Keratinocyte (primary cell): ENCODE results near the gene KCNJ15. TPM values are rescaled to one million over a fixed set of nuclear protein-coding genes. Genes with fewer than 3 reads are reported as not detected.
A peak's percentile ranks its signal among the peaks of the same experiment; 100 is the strongest.

Experiments used
- DNase-seq: peaks from one replicate; pipeline ENCODE4 v3.0.0-alpha.2; 2011; ENCODE audit warnings: low read depth, missing footprints, low spot score
- FAIRE-seq: peaks from 2 replicates; lab custom pipeline; 2011; peaks lifted over from hg19 to GRCh38; lab: Jason Lieb, UNC
- H2AFZ ChIP-seq: 2 replicates; pipeline ENCODE4 v1.6.0; 2012; ENCODE audit warnings: low read length, control low read depth, inconsistent platforms; ENCODE audit not compliant: control insufficient read depth
- H3K27ac ChIP-seq: 2 replicates; pipeline ENCODE4 v1.5.1; 2011; ENCODE audit warnings: low read length; ENCODE audit not compliant: control insufficient read depth, insufficient read depth
- H3K27me3 ChIP-seq: 3 replicates; pipeline ENCODE4 v1.6.0; 2011; ENCODE audit warnings: low read length; ENCODE audit not compliant: control insufficient read depth, insufficient read depth; ENCODE audit errors: extremely low read depth
- H3K36me3 ChIP-seq, 2 experiments: 2 replicates in 1 of 2; 3 replicates in 1 of 2; pipeline ENCODE4 v1.5.1; 2011; ENCODE audit warnings: low read length in 2 of 2, mild to moderate bottlenecking in 1 of 2; ENCODE audit not compliant: control insufficient read depth in 2 of 2, insufficient read depth in 2 of 2; ENCODE audit errors: extremely low read depth in 1 of 2
- H3K4me1 ChIP-seq: 3 replicates; pipeline ENCODE4 v1.5.1; 2011; ENCODE audit warnings: low read length; ENCODE audit not compliant: control insufficient read depth, insufficient read depth; ENCODE audit errors: extremely low read depth
- H3K4me2 ChIP-seq: 3 replicates; pipeline ENCODE4 v1.6.0; 2011; ENCODE audit warnings: low read depth, low read length; ENCODE audit not compliant: control insufficient read depth, insufficient read depth; ENCODE audit errors: extremely low read depth
- H3K4me3 ChIP-seq, 3 experiments: fragments of 200-600 bp in 1 of 3; sonication (generic) in 1 of 3; 2 replicates in 2 of 3; 3 replicates in 1 of 3; pipeline ENCODE4 v1.5.1; 2011 to 2016; ENCODE audit warnings: low read length in 3 of 3, mild to moderate bottlenecking in 3 of 3, control low read depth in 2 of 3, inconsistent platforms in 1 of 3, low read depth in 1 of 3, mixed read lengths in 1 of 3, mixed run types in 1 of 3, moderate library complexity in 1 of 3; ENCODE audit not compliant: control insufficient read depth in 2 of 3, insufficient read depth in 2 of 3; ENCODE audit errors: extremely low read depth in 1 of 3
- H3K79me2 ChIP-seq: 2 replicates; pipeline ENCODE4 v1.6.0; 2012; ENCODE audit warnings: low read length; ENCODE audit not compliant: control insufficient read depth, insufficient read depth
- H3K9ac ChIP-seq: 3 replicates; pipeline ENCODE4 v1.6.0; 2011; ENCODE audit warnings: low read length; ENCODE audit not compliant: control insufficient read depth, insufficient read depth; ENCODE audit errors: extremely low read depth
- H3K9me1 ChIP-seq: 3 replicates; pipeline ENCODE4 v1.6.0; 2011; ENCODE audit warnings: low read length; ENCODE audit not compliant: control insufficient read depth, insufficient read depth; ENCODE audit errors: extremely low read depth
- H3K9me3 ChIP-seq: 2 replicates; pipeline ENCODE4 v1.5.1; 2012; ENCODE audit warnings: low read depth, low read length; ENCODE audit not compliant: control insufficient read depth
- H4K20me1 ChIP-seq: 3 replicates; pipeline ENCODE4 v1.6.0; 2011; ENCODE audit warnings: low read length; ENCODE audit not compliant: control insufficient read depth, insufficient read depth; ENCODE audit errors: extremely low read depth
- EZH2 ChIP-seq: IDR thresholded peaks from one replicate; pipeline ENCODE4 v1.6.1; 2012; ENCODE audit warnings: inconsistent platforms, mild to moderate bottlenecking, low read length, moderate library complexity
- dilution Hi-C: fragments of 300-500 bp; cut with MboI; formaldehyde crosslinking; loops from one replicate; pipeline ENCODE4 v1.7.0; 2020; ENCODE audit warnings: low sequenced_read_pairs; ENCODE audit not compliant: extremely low pct_ligation_motif_present
- polyA plus RNA-seq, 5 experiments: library from polyadenylated mRNA; depleted of rRNA in 3 of 5; stranded (reverse) in 3 of 5; stranded (forward) in 1 of 5; unstranded in 1 of 5; fragments of >200 nt; gene quantifications; 1 replicate in 1 of 5; 2 replicates in 3 of 5; 3 replicates in 1 of 5; pipeline versions ENCODE4 v1.2.1 to v1.2.3, GENCODE V29; 2011 to 2012; ENCODE audit warnings: missing spikeins in 2 of 5, low read depth in 1 of 5, low replicate concordance in 1 of 5
- TF ChIP-seq, protein P1 (sequence below), 3 experiments: IDR thresholded peaks in 1 of 3; conservative IDR thresholded peaks in 1 of 3; optimal IDR thresholded peaks in 1 of 3; 2 replicates in 2 of 3; 3 replicates in 1 of 3; pipeline versions ENCODE3 to v1.5.1; 2011; ENCODE audit warnings: low read length in 3 of 3, mild to moderate bottlenecking in 3 of 3, moderate library complexity in 2 of 3, control low read depth in 1 of 3, inconsistent platforms in 1 of 3; ENCODE audit not compliant: insufficient read depth in 2 of 3; ENCODE audit errors: extremely low read depth in 1 of 3

The KCNJ15 gene
- polyA plus RNA-seq, 1 donor (not counting 4 experiments of a cell fraction or from before 2014, with no cell fraction given), result 76.3 TPM

DNA sequence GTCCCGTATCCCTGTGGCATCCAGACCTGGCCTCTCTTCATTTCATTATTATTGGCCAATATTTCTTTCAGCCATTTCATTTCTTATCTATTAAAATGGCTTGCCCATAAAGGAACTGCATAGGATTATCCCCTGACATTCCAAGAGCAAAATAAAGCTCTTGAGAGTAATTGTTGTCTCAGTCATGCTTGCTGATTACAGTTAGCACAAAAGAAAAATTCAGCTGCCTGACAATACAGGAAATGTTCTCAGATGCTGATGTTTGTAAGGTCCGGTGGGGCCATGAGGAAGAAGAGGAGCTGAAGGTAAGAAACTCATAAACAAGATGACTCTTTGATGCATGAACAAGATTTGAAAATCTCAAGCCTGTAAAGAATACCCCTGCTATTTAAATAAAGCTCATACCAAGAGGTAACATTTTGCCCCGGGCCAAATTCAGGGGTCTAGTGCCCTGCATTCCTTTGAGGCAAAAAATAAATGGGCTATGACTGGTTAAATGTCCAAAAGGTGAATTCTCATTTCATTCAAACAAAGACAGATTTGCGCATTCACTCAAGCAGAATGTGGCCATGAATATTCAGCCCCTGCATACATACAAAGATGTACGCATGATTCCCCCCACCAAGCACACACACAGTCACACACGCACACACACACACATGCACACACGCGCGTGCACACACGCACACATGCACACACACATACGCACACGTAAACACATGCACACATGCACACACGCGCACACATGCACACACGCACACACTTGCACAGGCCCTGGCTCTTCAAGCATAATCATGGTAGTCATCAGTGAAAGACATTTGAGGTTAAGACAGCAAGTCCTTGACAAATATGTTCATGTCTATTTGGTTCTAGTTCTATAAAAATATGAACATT is 44.8 kb downstream of the KCNJ15 start:
- H3K36me3 ChIP-seq, result peaks cover 8 to 18% of the 10 kb centered on the region in 2 experiments
- H3K4me1 ChIP-seq, result peaks cover 18% of the 10 kb centered on the region
- no peak overlapping the region for H3K4me2 ChIP-seq
- no peaks in the 10 kb centered on the region for H3K27me3 ChIP-seq
- H4K20me1 ChIP-seq, result no peaks in the 10 kb centered on the region
- no peaks in the 10 kb centered on the region for H3K79me2 ChIP-seq
- no peak for TF ChIP-seq EZH2
- TF ChIP-seq, protein P1, sequence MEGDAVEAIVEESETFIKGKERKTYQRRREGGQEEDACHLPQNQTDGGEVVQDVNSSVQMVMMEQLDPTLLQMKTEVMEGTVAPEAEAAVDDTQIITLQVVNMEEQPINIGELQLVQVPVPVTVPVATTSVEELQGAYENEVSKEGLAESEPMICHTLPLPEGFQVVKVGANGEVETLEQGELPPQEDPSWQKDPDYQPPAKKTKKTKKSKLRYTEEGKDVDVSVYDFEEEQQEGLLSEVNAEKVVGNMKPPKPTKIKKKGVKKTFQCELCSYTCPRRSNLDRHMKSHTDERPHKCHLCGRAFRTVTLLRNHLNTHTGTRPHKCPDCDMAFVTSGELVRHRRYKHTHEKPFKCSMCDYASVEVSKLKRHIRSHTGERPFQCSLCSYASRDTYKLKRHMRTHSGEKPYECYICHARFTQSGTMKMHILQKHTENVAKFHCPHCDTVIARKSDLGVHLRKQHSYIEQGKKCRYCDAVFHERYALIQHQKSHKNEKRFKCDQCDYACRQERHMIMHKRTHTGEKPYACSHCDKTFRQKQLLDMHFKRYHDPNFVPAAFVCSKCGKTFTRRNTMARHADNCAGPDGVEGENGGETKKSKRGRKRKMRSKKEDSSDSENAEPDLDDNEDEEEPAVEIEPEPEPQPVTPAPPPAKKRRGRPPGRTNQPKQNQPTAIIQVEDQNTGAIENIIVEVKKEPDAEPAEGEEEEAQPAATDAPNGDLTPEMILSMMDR (optimal IDR thresholded peaks at IDR 0.05 in 1 of 3, IDR thresholded peaks at IDR 0.05 in 1 of 3, conservative IDR thresholded peaks at IDR 0.05 in 1 of 3; ENCODE audit: extremely low read depth in 1 of 3, insufficient read depth in 2 of 3, low read length in 3 of 3), result no peak
- dilution Hi-C loops, result no loop called here
- no peak overlapping the region for H3K9ac ChIP-seq
- no peak overlapping the region for H3K27ac ChIP-seq
- H3K9me1 ChIP-seq, result no peaks in the 10 kb centered on the region
- H3K9me3 ChIP-seq, result no peaks in the 10 kb centered on the region
- no peak overlapping the region for H2AFZ ChIP-seq
- H3K4me3 ChIP-seq, result no peak overlapping the region
- DNase-seq (no peak), FAIRE-seq (no peak)

DNA sequence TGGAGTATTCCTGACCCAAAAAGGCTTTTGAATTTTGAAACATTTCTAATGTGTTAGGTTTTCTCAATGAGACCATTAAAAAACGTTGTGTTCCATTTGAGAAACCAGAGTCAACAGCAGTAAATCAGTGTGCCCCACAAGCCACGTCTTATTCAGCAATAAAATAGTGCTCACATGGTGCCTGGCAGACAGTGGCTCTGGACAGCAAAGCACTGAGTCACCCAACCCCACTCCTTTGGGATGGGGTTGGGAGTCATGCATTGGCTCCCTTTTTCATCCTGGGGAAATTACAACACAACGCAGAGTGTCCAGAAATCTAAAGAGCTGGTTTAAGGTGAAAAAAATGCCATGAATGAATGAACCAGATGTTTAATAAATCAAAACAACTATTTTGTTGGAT is 46.5 kb downstream of the KCNJ15 start:
- Histone ChIP-seq H3K27ac (peak overlapping the region; percentile 5), H3K9me3 (no peaks in the 10 kb centered on the region), H3K9ac (no peak overlapping the region), H3K27me3 (no peaks in the 10 kb centered on the region), H3K4me1 (peaks cover 11% of the 10 kb centered on the region), H3K79me2 (no peaks in the 10 kb centered on the region), H2AFZ (no peak overlapping the region), H3K9me1 (no peaks in the 10 kb centered on the region), H4K20me1 (no peaks in the 10 kb centered on the region), H3K4me3 (no peak overlapping the region), H3K36me3 (peaks cover 8 to 15% of the 10 kb centered on the region in 2 experiments), H3K4me2 (no peak overlapping the region)
- dilution Hi-C loops, result no loop called here
- no peak for DNase-seq
- TF ChIP-seq, protein P1 (optimal IDR thresholded peaks at IDR 0.05 in 1 of 3, IDR thresholded peaks at IDR 0.05 in 1 of 3, conservative IDR thresholded peaks at IDR 0.05 in 1 of 3; ENCODE audit: extremely low read depth in 1 of 3, insufficient read depth in 2 of 3, low read length in 3 of 3), result no peak
- no peak for TF ChIP-seq EZH2
- peak; percentile 65 for FAIRE-seq
